Measurements from ENCODE around the gene GALNTL6.

DNA sequence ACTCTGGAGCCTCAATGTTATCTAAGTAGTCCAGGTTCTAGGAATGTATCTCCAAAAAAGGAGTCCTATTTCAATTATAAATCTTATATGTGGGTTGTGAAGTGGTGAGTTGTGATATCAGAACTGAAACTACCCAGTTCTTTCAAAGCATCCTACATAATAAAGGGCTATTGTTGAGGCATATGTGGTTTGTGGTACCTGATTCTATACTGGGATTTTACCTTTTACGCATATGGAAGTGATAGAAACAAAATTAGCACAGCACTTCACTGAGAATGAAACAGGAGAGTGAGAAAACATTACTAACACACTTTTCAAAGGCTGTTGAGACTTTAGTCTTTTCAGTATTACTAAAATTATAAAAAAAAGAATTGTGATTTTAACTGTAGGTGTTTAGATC lies 937.7 kb downstream of the GALNTL6 start:
- TF ChIP-seq CTCF (optimal IDR thresholded peaks at IDR 0.05 in 1 of 3, IDR thresholded peaks at IDR 0.05 in 1 of 3, conservative IDR thresholded peaks at IDR 0.05 in 1 of 3; ENCODE audit: extremely low read depth in 1 of 3, insufficient read depth in 2 of 3, low read length in 3 of 3) (no peak), EZH2 (IDR thresholded peaks at IDR 0.05; ENCODE audit: low read length) (no peak)

Measured in keratinocyte (primary cell).